Left ventricle myocardium inferior (tissue), 1 donor: ENCODE measurements around the gene AFAP1. TPM values are rescaled to one million over a fixed set of nuclear protein-coding genes. Genes with fewer than 3 reads are reported as not detected.

Experiments
- DNase-seq: peaks from one replicate; pipeline ENCODE4 v3.0.0-alpha.2; 2020
- H3K27ac ChIP-seq: fragments of 200-600 bp; replicated peaks from 2 replicates; pipeline ENCODE4 v1.8.0; 2021
- H3K27me3 ChIP-seq: fragments of 200-600 bp; 2 replicates; pipeline ENCODE4 v1.8.0; 2021; ENCODE audit warnings: low read depth
- H3K36me3 ChIP-seq: fragments of 200-600 bp; 2 replicates; pipeline ENCODE4 v1.8.0; 2021
- H3K4me1 ChIP-seq: fragments of 200-600 bp; 2 replicates; pipeline ENCODE4 v1.8.0; 2021
- H3K4me3 ChIP-seq: fragments of 200-600 bp; 2 replicates; pipeline ENCODE4 v1.8.0; 2021; ENCODE audit warnings: mild to moderate bottlenecking, moderate library complexity
- H3K9me3 ChIP-seq: fragments of 200-600 bp; replicated peaks from 2 replicates; pipeline ENCODE4 v1.8.0; 2021
- CTCF ChIP-seq: fragments of 200-600 bp; IDR thresholded peaks from 2 replicates; pipeline ENCODE4 v1.8.0; 2021; ENCODE audit warnings: antibody characterized with exemption, mild to moderate bottlenecking, borderline replicate concordance
- intact Hi-C: fragments of 100-400 bp; cut with micrococcal nuclease; formaldehyde crosslinking; loops from one replicate; pipeline ENCODE4 v1.11.0; 2022
- total RNA-seq: library from RNA; stranded (reverse); fragmentation: NEBNext Ultra II Directional; extraction: Animal tissue kit (Norgen Biotek cat#: 25700); gene quantifications from one replicate; pipeline ENCODE4 v1.2.1, GENCODE V29; 2021
- donor health status: DM: no; HTN: yes; CAD: no; lungs with severe emphysema.

AFAP1 gene
- total RNA-seq, 1 donor from 2014 or later: 6.8 TPM

- Histone ChIP-seq H3K27me3 (peaks cover 5% of the 10 kb centered on the region), H3K4me3 (no peak overlapping the region), H3K9me3 (peaks cover 6% of the 10 kb centered on the region), H3K27ac (no peak overlapping the region), H3K36me3 (no peaks in the 10 kb centered on the region), H3K4me1 (peaks cover 6% of the 10 kb centered on the region)
- intact Hi-C loops: no loop called here
- TF ChIP-seq CTCF: no peak
- DNase-seq: no peak
These were observed 230.2 kb downstream of the AFAP1 start for GRCh38 chr4:7709431-7709830.

GRCh38 chr4:7708981-7709380 is 230.7 kb downstream of the AFAP1 start:
- intact Hi-C loops: no loop called here
- H3K27ac ChIP-seq: no peak overlapping the region
- H3K27me3 ChIP-seq: peaks cover 10% of the 10 kb centered on the region
- peaks cover 2% of the 10 kb centered on the region for H3K9me3 ChIP-seq
- no peak for TF ChIP-seq CTCF
- peaks cover 6% of the 10 kb centered on the region for H3K4me1 ChIP-seq
- no peak for DNase-seq
- H3K36me3 ChIP-seq: no peaks in the 10 kb centered on the region
- H3K4me3 ChIP-seq: no peak overlapping the region

Other genes starting within 250 kb of the AFAP1 start
- gene ABLIM2, start 219.0 kb upstream of the AFAP1 start, total RNA-seq: 43.5 TPM